Stimulated activated CD4-positive, alpha-beta T cell treated with anti-CD3 and anti-CD28 coated beads, Interleukin-1b, Interleukin-23, amount 100 ng/mL, for 4 hours (primary cell): ENCODE data around the gene LSP1.
"Not testable (repeated sequence)": the region's sequence is repeated elsewhere in the genome, so short reads cannot be mapped to it uniquely, and the experiment has no call there.

Experiments
- DNase-seq, 2 donors: peaks; one replicate each; pipeline ENCODE4 v3.0.0-alpha.2; 2020; ENCODE audit warnings: low read depth in 2 of 2

Gene LSP1

GRCh38 chr11:1852877-1853276 is at the start of gene LSP1:
LSP1 (plus strand) TSS chr11:1853084; CDS start chr11:1853145, 61 bp downstream.
- peak; percentile 58 to 60 for DNase-seq

GRCh38 chr11:1803246-1803645 is 49.6 kb upstream of the LSP1 start:
- DNase-seq, result no peak

GRCh38 chr11:1803835-1804519 is 48.9 kb upstream of the LSP1 start:
- not testable (repeated sequence) for DNase-seq

- no peak for DNase-seq
Observed at GRCh38 chr11:1805525-1805924, 47.4 kb upstream of the LSP1 start.

- DNase-seq, result no peak
Observed at GRCh38 chr11:1807264-1807995, 45.5 kb upstream of the LSP1 start.

- DNase-seq, result no peak
Observed at GRCh38 chr11:1810761-1811160, 42.1 kb upstream of the LSP1 start.

GRCh38 chr11:1812274-1812673 is 40.6 kb upstream of the LSP1 start:
- DNase-seq, result no peak

- no peak for DNase-seq
Observed at GRCh38 chr11:1812801-1813200, 40.1 kb upstream of the LSP1 start.

- not testable (repeated sequence) for DNase-seq
Observed at GRCh38 chr11:1813356-1813755, 39.5 kb upstream of the LSP1 start.

GRCh38 chr11:1814691-1815090 is 38.2 kb upstream of the LSP1 start:
- no peak for DNase-seq

GRCh38 chr11:1815311-1815710 is 37.6 kb upstream of the LSP1 start:
- no peak for DNase-seq

GRCh38 chr11:1815751-1816150 is 37.1 kb upstream of the LSP1 start:
- no peak for DNase-seq

GRCh38 chr11:1817000-1817399 is 35.9 kb upstream of the LSP1 start:
- DNase-seq, result no peak

- DNase-seq, result no peak
Observed at GRCh38 chr11:1817511-1817910, 35.4 kb upstream of the LSP1 start.

- no peak for DNase-seq
Observed at GRCh38 chr11:1819074-1819473, 33.8 kb upstream of the LSP1 start.

GRCh38 chr11:1820463-1821325 is 32.2 kb upstream of the LSP1 start:
- no peak for DNase-seq

- DNase-seq, result no peak
Observed at GRCh38 chr11:1821562-1821961, 31.3 kb upstream of the LSP1 start.

- DNase-seq, result no peak
Observed at GRCh38 chr11:1822648-1823375, 30.1 kb upstream of the LSP1 start.

- no peak for DNase-seq
Observed at GRCh38 chr11:1823376-1824220, 29.3 kb upstream of the LSP1 start.

GRCh38 chr11:1824221-1825038 is 28.5 kb upstream of the LSP1 start:
- no peak for DNase-seq
